Measurements from ENCODE around the gene HRH1. TPM values are rescaled to one million over a fixed set of nuclear protein-coding genes. Genes with fewer than 3 reads are reported as not detected.
A peak's percentile ranks its signal among the peaks of the same experiment; 100 is the strongest.

The HRH1 gene
- total and polyA plus RNA-seq, 2 of the 13 experiments (the other 11 are each of a cell fraction or from before 2014, with no cell fraction given), result not detected

GRCh38 chr3:11271986-11272904, 118.0 kb downstream of the HRH1 start, which contains the start of gene ATG7 (continued):
- TF ChIP-seq NR2C2 (CRISPR knock-in tag; IDR thresholded peaks at IDR 0.05; ENCODE audit: borderline replicate concordance) (peak; percentile 58; the same call in 1 of the 2 replicates), CEBPB (IDR thresholded peaks at IDR 0.05; ENCODE audit: borderline replicate concordance, low read depth, low read length) (peak; percentile 99), ZNF225 (CRISPR knock-in tag; IDR thresholded peaks at IDR 0.05) (peak; percentile 92), SP5 (CRISPR knock-in tag; IDR thresholded peaks at IDR 0.05; ENCODE audit: borderline replicate concordance, low read depth) (peak; percentile 59), BRD4 (CRISPR knock-in tag; IDR thresholded peaks at IDR 0.05) (0 out of 2 replicates have a peak, but pooled peaks have one; percentile 45), KDM2A (CRISPR knock-in tag; IDR thresholded peaks at IDR 0.05; ENCODE audit: borderline replicate concordance, low read depth) (peak; percentile 93), KDM6A (CRISPR knock-in tag; IDR thresholded peaks at IDR 0.05; ENCODE audit: low read depth) (no peak), ZBTB42 (CRISPR knock-in tag; IDR thresholded peaks at IDR 0.05) (no peak), KMT2A (CRISPR knock-in tag; IDR thresholded peaks at IDR 0.05) (peak; percentile 82), ZNF572 (CRISPR knock-in tag; IDR thresholded peaks at IDR 0.05) (no peak), ZNF292 (CRISPR knock-in tag; IDR thresholded peaks at IDR 0.05; ENCODE audit: borderline replicate concordance, low read depth) (peak; percentile 78), PRDM10 (CRISPR knock-in tag; IDR thresholded peaks at IDR 0.05; ENCODE audit: low read depth) (peak; percentile 96), CEBPG (CRISPR knock-in tag; IDR thresholded peaks at IDR 0.05) (peak; percentile 99), TRAFD1 (CRISPR knock-in tag; IDR thresholded peaks at IDR 0.05; ENCODE audit: borderline replicate concordance) (no peak), ZSCAN31 (CRISPR knock-in tag; IDR thresholded peaks at IDR 0.05; ENCODE audit: low read depth) (0 out of 2 replicates have a peak, but pooled peaks have one; percentile 47), ZNF609 (CRISPR knock-in tag; IDR thresholded peaks at IDR 0.05; ENCODE audit: borderline replicate concordance) (peak; percentile 60; the same call in 1 of the 2 replicates), NPAS2 (CRISPR knock-in tag; IDR thresholded peaks at IDR 0.05; ENCODE audit: borderline replicate concordance) (no peak), SAFB2 (CRISPR knock-in tag; IDR thresholded peaks at IDR 0.05; ENCODE audit: borderline replicate concordance, low read depth) (0 out of 2 replicates have a peak, but pooled peaks have one; percentile 51)
